ENCODE data around the gene RBBP9. TPM values are rescaled to one million over a fixed set of nuclear protein-coding genes. Genes with fewer than 3 reads are reported as not detected.

RBBP9 gene
- total and polyA plus RNA-seq, 2 donors (not counting 3 experiments of a cell fraction or from before 2014, with no cell fraction given), result 8.5 to 17.0 TPM

GRCh38 chr20:18466574-18466893 lies 30.5 kb downstream of the RBBP9 start:
- Histone ChIP-seq H3K27me3 (ENCODE audit: control insufficient read depth in 2 of 2, insufficient read depth in 2 of 2, low read length in 2 of 2) (no peaks in the 10 kb centered on the region), H3K4me3 (replicated peaks in 1 of 3; ENCODE audit: insufficient read depth in 1 of 3, low read depth in 1 of 3, low read length in 3 of 3) (peak overlapping the region; percentile 72 to 99 (median 99)), H3K4me2 (ENCODE audit: insufficient read depth, low read length) (peak overlapping the region; percentile 94), H3K79me2 (ENCODE audit: control insufficient read depth, insufficient read depth, low read length) (peaks cover 32% of the 10 kb centered on the region), H3K9ac (replicated peaks; ENCODE audit: extremely low read depth, insufficient read depth, low read length) (peak overlapping the region; percentile 93), H3K27ac (ENCODE audit: insufficient read depth, low read depth, low read length) (no peak overlapping the region), H2AFZ (ENCODE audit: low read depth, low read length) (peak overlapping the region; percentile 96), H3K4me1 (ENCODE audit: control insufficient read depth, extremely low read depth, insufficient read depth, low read length) (peaks cover 13% of the 10 kb centered on the region), H3K9me3 (replicated peaks; ENCODE audit: control insufficient read depth, insufficient read depth, low read length) (no peaks in the 10 kb centered on the region), H3K36me3 (ENCODE audit: control insufficient read depth in 2 of 2, extremely low read depth in 1 of 2, insufficient read depth in 2 of 2, low read length in 2 of 2) (peaks cover 0 to 3% of the 10 kb centered on the region in 2 experiments), H3K9me1 (replicated peaks; ENCODE audit: control insufficient read depth, extremely low read depth, insufficient read depth, low read length) (no peaks in the 10 kb centered on the region), H4K20me1 (replicated peaks; ENCODE audit: control insufficient read depth, extremely low read depth, insufficient read depth, low read length) (no peaks in the 10 kb centered on the region)
- TF ChIP-seq POLR2AphosphoS5 (IDR thresholded peaks at IDR 0.05; ENCODE audit: insufficient read depth, low read depth, low read length) (peak; percentile 71), GATA2 (IDR thresholded peaks at IDR 0.05; ENCODE audit: insufficient read depth, insufficient read length, low read depth, low read length) (no peak), POLR2A (IDR thresholded peaks at IDR 0.05; ENCODE audit: low read depth, low read length) (peak; percentile 75), JUN (IDR thresholded peaks at IDR 0.05; ENCODE audit: borderline replicate concordance, insufficient read depth, insufficient read length, low read depth) (no peak), MYC (IDR thresholded peaks at IDR 0.05; ENCODE audit: low read depth, low read length) (no peak), CTCF (IDR thresholded peaks at IDR 0.05; ENCODE audit: extremely low read depth in 1 of 2, insufficient read depth in 1 of 2, low read depth in 1 of 2, low read length in 2 of 2) (no peak), MAX (IDR thresholded peaks at IDR 0.05; ENCODE audit: insufficient read depth, insufficient read length) (no peak)
- dilution Hi-C loops (cut with MboI; ENCODE audit: extremely low pct_ligation_motif_present, low sequenced_read_pairs), result no loop called here
- FAIRE-seq (no peak), DNase-seq (ENCODE audit: low read depth, low spot score) (no peak)
- POLR2A ChIA-PET, result interaction anchor here (0.6 to 1.2 kb wide), 2 partner anchors 33 to 41 kb away, joined by 5 to 8 read pairs; partner anchors contain the start of gene SEC23B
- no TSS peak for BruUV-seq (replicated peaks)
- intact Hi-C loops (cut with micrococcal nuclease), result loop anchor here (5.0 kb wide), 2 partner anchors 179 to 329 kb away; partner anchors contain the start of genes KAT14, PET117 and ZNF133
- CTCF ChIA-PET, result interaction anchor here (0.7 to 1.6 kb wide), 7 partner anchors 9 to 179 kb away, joined by 3 to 6 read pairs (median 3); partner anchors contain the start of genes RBBP9 and SEC23B
